HG03060 (cell line): Measurements from ENCODE around the gene AKAP6.

Experiments
- ATAC-seq: cut with Tn5 transposase; IDR thresholded peaks from one replicate; pipeline ENCODE4 v1.9.1; 2021; ENCODE audit warnings: low read depth, moderate number of reproducible peaks; ENCODE audit not compliant: unreplicated experiment

The AKAP6 gene

DNA sequence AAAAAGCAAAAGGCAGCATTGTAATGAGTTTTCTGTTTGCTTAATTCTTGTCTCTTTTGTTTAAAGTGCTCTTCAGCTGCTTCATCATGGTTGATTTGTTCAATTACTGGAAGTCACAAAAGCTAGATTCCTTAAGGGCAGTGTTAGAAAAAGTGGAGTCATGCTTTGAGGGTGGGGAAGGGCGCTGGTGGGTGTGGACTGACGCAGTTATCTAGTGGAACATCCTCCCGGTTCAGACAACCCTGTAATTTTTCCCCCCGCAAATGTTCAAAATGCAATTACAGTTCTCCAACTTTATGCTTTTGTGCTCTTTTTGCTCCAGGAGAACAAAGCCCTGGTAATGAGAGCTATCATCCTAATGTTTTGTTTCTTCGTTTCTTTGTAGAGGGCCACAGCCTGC, 2.1 kb downstream of the AKAP6 start:
- no peak for ATAC-seq

DNA sequence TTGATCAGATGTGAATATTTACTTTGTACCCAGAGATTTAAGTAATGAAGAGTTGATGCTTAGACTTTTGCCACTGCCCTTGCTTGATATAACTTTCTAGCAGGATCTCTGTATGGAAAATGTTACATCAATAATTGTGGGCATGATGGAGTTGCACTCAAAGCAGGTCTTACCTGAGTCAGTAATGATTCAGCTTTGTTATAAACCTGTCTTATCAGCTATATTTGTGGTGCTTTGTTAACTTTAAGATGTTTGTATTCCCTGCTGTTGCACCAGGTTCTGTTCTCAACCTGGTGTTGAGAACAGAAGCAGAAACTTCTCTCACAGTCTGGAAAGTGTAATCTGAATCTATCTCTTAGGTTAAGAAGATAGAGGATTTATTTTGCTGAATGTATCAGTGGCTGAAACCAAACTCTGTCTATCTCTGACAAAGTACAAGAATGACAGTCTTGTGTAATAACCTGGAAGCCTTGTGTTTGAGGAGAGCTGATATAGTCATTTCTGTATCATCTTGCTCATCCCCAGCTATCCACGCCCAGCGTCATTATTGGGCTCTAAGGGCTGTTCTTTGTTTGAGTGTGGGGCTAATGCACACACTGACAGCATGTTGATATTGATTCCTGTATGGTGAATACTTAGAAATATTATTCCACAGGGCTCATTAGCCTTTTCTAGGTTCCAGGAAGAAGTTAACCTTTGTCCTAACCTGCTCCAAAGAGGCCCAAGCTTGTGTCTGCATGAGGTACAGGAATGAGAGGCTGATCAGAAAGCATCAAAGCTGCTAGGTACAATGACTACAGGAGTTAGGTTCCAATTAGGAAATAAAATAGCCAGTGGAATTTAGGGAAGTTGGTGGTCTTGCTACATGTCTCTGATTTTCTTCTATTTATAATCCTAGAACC, 3.6 kb downstream of the AKAP6 start:
- ATAC-seq = no peak

DNA sequence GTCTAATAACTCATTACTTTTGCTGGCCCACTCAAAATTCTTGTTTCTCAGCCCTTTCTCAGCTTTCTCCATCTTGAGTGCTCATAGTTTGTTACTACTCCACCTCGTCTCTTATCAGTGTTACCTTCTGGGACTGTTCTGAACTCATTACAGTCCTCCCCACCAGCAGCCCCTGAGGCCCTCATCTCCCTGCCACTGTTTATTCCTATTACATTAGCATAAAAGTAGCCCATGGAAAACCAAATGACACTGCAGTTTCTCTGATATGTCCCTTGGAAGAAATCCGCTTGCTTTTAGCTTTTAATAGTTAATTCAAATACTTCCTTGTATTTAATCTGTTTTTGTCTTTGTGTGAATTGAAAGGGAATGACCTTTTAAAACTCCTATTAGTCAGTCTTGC, 7.6 kb downstream of the AKAP6 start:
- no peak for ATAC-seq

DNA sequence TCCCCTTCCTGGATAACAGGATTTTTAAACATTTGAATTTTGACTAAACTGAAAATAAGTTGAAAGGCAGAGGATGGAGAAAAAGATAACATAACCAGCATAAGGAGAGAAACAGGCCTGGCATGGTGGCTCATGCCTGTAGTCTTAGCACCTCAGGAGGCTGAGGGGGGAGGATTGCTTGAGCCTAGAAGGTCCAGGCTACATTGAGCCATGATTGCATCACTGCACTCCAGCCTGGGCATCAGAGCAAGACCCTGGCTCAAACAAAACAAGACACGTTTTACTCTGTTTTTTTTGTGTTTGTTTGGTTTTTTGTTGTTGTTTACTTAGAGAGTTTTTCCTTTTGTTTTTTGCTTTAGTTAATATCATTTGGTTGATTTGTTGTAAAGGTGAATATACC, 8.7 kb downstream of the AKAP6 start:
- no peak for ATAC-seq

DNA sequence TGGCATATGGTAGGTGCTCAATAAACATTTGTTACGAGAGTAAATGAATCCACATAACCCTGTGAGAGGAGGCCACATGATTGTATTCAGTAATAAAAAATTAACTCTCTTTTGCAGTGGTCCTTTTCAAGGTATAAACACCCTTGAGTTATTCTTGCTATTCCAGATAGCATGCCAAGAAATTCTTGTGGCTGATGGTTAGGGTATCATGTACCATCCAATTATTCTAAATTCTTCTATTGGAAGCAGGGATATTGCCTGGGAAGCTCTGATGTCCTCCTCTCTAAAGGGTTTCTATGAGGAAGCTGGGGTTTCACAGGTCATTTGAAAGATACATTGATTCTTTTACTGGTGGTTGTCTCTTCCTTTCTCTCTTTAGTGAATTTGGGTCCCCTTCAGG, 10.1 kb downstream of the AKAP6 start:
- ATAC-seq = no peak

DNA sequence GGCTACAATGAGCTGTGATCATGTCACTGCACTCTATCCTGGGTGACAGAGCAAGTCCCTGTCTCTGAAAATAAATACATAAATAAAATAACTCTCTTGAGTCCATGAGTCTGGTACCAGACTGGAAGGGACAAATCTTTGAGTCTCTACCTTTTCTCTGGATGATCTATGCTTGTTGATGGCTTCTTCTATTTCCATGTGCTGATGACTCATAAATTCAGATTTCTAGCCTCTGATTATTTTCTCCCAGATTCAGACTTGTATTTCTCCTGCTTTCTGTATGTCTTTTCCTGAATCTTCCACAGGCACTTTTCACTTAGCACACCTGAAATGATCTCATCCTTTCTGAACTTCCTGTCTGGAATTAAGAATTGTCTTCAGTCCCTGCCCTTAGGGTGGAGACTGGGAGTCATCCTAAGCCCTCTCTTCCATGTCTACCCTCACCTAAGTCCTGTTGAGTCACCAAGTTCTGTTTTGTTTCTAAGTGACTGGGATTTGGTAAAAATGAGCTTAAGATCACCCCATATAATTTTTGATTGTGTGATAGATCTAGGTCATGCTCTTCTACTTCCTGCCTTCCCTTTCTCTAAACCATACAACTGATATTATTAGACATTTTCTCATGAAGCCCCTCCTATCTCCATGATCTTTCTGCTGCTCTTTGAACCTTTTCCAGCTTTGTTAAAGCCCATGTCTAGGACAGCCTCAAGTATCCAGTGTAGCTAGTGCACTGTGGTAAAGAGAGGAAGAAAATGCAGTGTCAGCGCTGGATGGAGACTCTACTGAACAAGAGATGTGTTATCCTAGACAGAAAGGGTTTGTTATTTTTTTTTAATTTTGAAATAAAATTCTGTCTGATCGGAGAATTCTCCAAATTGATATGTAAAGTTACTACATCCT, 13.1 kb downstream of the AKAP6 start:
- no peak for ATAC-seq

DNA sequence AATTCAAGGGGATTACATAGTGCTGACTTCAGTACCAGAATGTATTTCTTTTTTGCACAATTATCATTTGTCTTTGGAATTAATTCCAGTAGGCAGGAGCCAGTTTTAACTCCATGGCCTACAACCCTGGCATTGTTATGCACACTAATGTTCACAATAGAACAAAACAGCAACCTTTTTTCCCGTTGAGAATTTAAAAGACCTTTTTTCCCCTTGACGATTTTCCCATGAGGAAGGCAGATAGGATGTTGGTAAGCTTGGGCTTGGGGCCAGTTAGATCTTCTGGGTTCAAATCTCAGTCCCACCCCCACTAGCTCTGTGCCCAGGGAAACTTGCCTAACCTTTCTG, 13.7 kb downstream of the AKAP6 start:
- ATAC-seq = no peak

DNA sequence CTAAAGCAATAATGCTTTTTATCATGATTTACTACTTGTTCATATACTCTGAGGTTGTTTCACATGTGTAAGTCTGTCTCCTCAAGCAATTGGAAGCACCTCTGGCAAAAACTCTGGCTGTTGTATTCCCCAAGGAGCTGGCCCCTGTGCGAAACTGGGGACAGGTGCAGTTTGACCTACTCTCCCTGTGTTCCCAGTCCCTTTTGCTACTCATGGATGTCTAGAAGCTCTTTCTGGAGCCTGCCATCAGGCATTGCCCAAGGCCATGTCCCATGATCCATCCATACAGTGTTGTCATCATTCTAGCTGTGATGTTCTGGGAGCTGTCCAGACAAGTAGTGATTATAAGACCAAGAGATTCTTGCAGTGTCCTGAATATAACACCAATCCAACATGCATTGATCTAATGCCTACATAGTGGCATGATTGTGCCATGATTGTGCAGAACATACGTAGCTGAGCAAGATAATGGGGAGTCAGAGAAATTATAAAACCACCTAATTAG, 14.9 kb downstream of the AKAP6 start:
- ATAC-seq = no peak

DNA sequence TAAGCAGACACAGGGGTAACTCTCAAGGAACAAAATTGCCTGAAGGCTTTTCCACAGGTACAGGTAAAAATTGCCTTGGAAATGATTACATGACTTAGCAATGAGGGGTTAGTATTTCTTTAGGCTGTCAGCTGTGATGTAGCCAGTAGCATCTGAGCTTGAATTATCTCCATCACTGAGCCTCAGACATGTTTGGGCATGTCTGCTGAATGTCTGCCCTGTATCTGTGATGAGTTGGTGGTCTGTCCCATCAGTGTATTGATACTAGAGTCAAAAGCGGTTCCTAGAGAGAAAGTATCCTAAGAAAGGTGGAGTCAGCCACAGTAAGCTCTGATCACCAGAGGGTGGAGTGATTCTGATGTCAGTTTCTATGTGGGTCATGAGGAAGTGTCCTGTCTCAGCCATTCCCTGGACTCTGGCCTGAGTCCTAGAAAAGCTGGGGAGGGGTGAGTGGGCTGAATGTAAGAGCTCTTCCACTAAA, 16.3 kb downstream of the AKAP6 start:
- ATAC-seq = no peak

DNA sequence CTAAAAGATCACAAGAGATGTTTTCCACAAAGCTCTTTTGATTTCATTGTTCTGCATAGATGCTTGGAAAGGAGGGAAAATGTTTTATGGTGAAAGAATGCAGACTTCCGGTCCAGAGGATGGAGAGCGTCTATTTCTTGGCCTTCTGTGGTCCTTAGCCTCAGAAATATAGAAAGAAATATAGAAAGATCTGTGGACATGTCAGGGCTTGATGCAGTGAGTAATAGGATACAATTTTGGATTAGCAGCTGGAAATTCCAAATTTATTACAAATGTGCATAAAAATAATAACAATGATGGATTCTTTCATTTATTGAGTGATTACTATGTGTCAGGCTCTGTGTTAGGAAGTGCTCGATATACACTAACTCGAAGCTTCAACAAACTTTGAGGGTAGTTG, 20.2 kb downstream of the AKAP6 start:
- no peak for ATAC-seq

DNA sequence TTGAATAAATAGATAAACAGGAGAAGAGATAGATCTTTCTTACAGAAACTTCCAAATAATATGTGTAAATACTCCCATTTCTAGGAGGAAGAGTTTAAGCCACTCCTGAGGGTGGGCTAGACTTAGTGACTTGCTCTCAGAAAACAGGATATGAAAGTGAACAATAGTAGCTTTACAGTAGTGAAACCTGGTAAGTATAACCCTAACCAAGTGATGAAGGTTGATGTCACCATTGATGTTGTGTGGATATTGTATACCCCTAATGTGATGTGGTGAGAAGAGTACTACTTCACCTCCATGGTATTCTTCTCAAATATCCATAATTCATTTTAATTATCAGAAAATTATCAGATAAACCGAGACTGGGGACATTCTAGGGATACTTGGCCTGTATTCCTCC, 20.9 kb downstream of the AKAP6 start:
- peak; percentile 97 for ATAC-seq

DNA sequence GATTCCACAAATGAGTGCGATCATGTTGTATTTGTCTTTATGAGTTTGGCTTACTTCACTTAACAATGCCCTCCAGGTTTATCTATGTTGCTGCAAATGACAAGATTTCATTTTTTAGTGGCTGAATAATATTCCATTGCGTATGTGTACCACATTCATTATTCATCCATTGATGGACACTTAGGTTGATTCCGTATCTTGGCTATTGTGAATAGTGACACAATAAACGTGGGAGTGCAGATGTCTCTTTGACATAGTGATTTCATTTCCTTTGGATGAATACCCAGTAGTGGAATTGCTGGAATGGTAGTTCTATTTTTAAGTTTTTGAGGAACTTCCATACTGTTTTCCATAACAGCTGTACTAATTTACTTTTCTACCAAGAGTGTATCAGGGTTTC, 23.5 kb downstream of the AKAP6 start:
- no peak for ATAC-seq

DNA sequence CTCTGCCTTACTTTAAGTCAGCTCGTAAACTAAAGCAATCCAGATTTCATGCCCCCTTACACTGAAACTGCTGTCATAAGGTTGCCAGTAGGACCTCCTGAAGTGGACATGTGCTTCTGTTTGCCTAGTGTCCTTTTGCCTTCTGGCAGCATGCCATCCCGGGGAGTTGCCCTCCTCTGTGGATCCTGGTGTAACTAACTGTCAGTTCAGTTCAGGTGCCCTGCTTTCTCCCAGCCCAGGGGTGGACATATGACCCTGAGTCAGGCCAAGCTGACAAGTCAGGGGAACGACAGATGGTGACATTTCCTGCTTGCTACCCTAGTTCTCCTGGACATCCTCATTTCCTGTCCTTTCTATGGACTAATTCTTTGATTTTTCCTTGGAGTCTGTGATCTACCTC, 25.6 kb downstream of the AKAP6 start:
- ATAC-seq = no peak

DNA sequence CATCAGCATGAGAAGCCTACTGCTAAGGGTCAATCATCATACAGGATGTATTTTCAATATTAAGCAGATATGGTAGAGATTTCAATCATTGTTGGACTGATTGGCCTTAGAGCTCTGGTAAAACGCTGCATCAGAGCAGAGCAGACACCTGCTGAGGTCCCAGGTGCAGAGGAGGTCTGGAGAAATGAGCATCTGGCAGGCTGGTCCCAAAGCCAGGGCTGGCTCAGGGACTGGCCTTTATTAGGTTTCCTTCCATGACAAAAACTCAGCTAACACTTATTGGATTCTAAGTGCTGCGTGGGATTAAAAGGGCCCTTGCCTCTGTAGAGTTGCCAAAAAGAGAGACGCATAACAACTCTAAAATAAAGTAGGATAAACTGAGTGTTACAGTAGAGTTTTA, 29.7 kb downstream of the AKAP6 start:
- ATAC-seq = no peak

DNA sequence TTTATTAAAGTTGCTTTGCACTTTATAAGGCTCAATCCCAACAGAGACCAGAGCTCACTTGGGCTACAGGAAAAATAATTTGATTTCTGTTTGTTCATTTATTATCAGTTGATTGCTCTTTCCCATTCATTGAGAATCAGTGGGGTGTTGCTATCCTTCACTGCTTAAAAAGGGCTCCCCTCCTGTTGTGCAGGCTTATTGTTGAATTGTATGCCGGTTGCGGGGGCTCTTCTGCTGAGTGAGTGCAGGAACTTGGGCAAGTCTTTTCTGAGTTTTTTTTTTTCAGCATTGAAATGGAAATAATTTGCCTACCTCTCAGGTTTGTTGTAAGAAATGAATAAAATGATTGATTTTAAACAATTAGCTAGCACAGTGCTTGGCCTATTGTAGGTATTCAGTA, 32.6 kb downstream of the AKAP6 start:
- no peak for ATAC-seq

DNA sequence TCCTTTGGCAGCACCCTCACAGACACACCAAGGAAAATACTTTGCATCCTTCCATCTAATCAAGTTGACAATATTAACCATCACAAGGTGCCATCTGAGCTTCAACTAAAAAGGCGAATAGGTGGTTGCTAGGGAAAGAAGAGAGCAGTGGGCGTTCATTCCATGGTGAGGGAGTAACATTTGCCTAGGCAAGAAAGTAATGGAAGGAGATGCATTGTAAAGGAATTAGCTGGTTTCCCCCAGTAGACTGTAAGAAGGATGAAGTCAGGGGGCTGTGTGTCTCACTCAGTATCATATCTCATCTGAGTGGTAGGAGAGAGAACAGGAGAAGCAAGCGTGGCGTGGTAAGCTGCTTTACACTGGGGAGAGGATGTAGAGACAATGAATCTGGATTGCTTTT, 34.7 kb downstream of the AKAP6 start:
- no peak for ATAC-seq

DNA sequence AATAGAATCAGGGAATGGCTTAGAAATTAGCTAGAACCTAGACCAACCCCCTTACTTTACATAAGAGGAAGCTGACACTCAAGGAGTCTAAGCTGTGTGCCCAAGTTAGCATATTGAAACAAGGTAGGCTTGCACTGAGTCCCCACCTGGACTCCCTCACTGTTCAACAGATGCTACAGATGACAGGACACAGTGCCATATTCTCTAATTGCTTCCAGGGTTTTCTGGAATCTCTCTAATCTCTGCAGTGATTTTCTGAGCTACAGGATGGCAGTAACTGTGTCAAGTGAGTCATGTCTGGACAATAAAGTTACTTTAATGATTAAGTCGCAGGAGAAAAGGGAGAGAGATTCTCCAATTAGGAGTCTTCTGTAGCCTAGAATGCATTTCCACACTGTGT, 35.8 kb downstream of the AKAP6 start:
- ATAC-seq = no peak

DNA sequence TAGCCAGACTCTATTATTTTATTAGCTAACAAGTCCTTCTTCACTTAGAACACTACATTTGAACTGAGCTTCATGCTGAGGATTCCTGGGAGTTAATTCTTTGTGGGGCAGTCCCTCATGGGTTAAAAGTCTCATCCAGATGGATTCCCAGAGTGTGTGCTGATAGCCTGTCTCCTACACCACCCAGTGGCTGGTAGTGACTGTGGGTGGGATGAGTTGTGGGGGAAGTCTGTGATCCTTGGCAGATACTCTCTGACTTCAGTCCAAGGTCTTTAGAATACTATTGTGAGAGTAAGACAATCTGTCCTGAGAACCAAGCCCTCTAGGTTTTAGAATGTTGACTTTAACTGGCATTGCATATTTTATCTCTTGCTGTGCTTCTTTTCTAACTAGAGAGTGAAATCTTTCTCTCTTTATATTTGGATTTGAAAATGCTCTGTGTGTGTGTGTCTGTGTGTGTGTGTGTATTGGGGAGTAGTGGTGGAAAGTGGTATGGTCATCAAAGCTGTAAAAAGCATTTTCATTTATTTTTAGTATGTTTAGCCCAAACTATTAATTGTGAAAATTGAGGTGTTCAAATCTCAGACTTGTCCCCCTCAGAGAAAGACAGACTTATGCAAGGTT, 37.3 kb downstream of the AKAP6 start:
- ATAC-seq = no peak

DNA sequence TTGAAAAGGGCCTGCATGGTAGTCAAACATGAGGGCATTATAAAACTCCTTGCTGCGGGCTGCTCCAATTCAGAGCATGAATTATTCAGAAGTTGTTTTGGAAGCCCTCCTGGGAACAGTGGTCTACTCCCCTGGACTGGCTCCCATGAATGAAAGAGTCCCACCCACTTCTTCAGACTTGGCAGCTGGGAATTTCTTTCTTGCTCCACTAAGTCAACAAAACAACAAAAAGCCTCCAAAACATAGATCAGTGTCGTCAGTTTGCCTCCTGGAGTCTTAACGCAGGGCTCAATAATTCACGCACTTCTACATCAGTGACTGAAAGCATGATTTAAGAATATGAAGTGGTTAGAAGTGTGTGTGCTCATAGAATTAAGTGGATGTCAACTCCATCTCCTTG, 37.9 kb downstream of the AKAP6 start:
- ATAC-seq = no peak

DNA sequence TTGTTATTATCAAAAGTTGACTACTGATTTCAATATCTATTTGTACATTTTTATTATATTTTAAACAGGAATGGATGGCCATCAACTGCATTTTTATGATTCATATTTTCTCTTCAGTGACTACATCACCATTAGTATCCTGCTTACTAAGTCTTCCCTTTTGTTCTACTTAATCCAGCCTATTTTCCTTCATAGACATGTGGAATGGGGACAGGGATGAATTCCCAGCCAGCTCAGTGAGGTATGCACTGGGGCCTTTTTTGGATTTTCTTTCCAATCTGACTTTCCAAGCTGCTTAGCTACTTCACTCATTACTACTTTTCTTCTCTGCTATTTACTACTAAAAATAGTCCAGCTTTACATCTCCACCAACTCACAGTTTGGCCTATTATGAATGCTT, 38.4 kb downstream of the AKAP6 start:
- no peak for ATAC-seq

DNA sequence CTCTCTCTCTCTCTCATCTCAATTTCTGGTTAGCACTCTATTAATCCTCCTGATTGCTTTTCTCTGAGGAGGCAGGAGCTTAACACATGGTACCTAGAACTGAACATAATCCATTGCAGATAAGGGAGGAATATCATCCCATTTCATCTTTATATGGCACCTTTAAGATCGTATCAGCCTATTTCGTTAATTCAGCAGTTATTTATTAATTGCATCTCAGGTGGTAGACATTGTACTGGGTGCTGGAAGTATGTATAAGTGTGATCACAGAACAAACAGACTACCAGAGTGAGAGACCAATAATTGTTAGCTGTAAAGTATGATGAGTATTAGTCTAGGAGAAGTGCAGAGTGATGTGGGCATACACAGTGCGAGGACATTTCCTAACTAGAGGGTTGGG, 39.0 kb downstream of the AKAP6 start:
- no peak for ATAC-seq
